SK-N-SH (cell line): Measurements from ENCODE around the gene NLN. TPM values are rescaled to one million over a fixed set of nuclear protein-coding genes. Genes with fewer than 3 reads are reported as not detected.

ENCODE experiments used
- CTCF ChIA-PET: fragments of 300-600, 350-600 bp; formaldehyde crosslinking; extraction: SDS; loops from one replicate; lab custom pipeline; 2021; lab: Yijun Ruan, JAX
- POLR2A ChIA-PET: fragments of 350-600 bp; sonication (Branson Sonifier 250); formaldehyde crosslinking; extraction: SDS; loops from one replicate; lab custom pipeline; 2020; ENCODE audit warnings: antibody characterized with exemption, inconsistent platforms; lab: Yijun Ruan, JAX
- DNase-seq: peaks from one replicate; pipeline ENCODE4 v3.0.0; 2012
- H2AFZ ChIP-seq: fragments of 200-600 bp; sonication (generic); 2 replicates; pipeline ENCODE4 v1.8.1; 2016; ENCODE audit warnings: antibody characterized with exemption, mild to moderate bottlenecking, low read depth
- H3F3A ChIP-seq: fragments of 200-600 bp; sonication (generic); replicated peaks from 2 replicates; pipeline ENCODE3; 2016; ENCODE audit warnings: antibody characterized with exemption, mild to moderate bottlenecking; ENCODE audit not compliant: insufficient read depth
- H3K27ac ChIP-seq, 2 experiments: fragments of 200-500 bp in 1 of 2; fragments of 200-600 bp in 1 of 2; sonication (Bioruptor generic) in 1 of 2; sonication (generic), shearing (Covaris generic) in 1 of 2; 2 replicates each; pipeline versions ENCODE4 v1.5.1 to v1.6.1; 2014 to 2016; ENCODE audit warnings: low read depth in 2 of 2, inconsistent platforms in 1 of 2, low read length in 1 of 2, mild to moderate bottlenecking in 1 of 2, mixed read lengths in 1 of 2
- H3K27me3 ChIP-seq: fragments of 200-600 bp; sonication (generic), shearing (Covaris generic); 2 replicates; pipeline ENCODE4 v1.6.1; 2016; ENCODE audit warnings: mixed run types; ENCODE audit not compliant: insufficient read depth
- H3K36me3 ChIP-seq, 2 experiments: fragments of 200-500 bp in 1 of 2; fragments of 200-600 bp in 1 of 2; sonication (Bioruptor generic) in 1 of 2; sonication (generic) in 1 of 2; replicated peaks in 1 of 2; 2 replicates each; pipeline versions ENCODE3 to v1.5.1; 2014 to 2016; ENCODE audit warnings: low read length in 1 of 2, mild to moderate bottlenecking in 1 of 2; ENCODE audit not compliant: insufficient read depth in 2 of 2, control insufficient read depth in 1 of 2
- H3K4me1 ChIP-seq, 2 experiments: fragments of 200-500 bp in 1 of 2; fragments of 200-600 bp in 1 of 2; sonication (Bioruptor generic) in 1 of 2; sonication (generic), shearing (Covaris generic) in 1 of 2; 2 replicates each; pipeline versions ENCODE4 v1.5.1 to v1.6.1; 2014 to 2016; ENCODE audit warnings: low read depth in 1 of 2, low read length in 1 of 2, mixed run types in 1 of 2; ENCODE audit not compliant: insufficient read depth in 2 of 2, control insufficient read depth in 1 of 2
- H3K4me2 ChIP-seq: fragments of 200-600 bp; sonication (generic), shearing (Covaris generic); 2 replicates; pipeline ENCODE4 v1.6.1; 2017; ENCODE audit warnings: mixed run types
- H3K4me3 ChIP-seq, 2 experiments: fragments of 200-500 bp in 1 of 2; fragments of 200-600 bp in 1 of 2; sonication (Bioruptor generic) in 1 of 2; sonication (generic), shearing (Covaris generic) in 1 of 2; 2 replicates each; pipeline versions ENCODE4 v1.5.1 to v1.8.1; 2014 to 2016; ENCODE audit warnings: low read depth in 2 of 2, inconsistent platforms in 1 of 2, low read length in 1 of 2, mild to moderate bottlenecking in 1 of 2, mixed read lengths in 1 of 2, moderate library complexity in 1 of 2
- H3K79me2 ChIP-seq: fragments of 200-600 bp; sonication (generic); 2 replicates; pipeline ENCODE4 v1.8.1; 2017; ENCODE audit warnings: mild to moderate bottlenecking; ENCODE audit not compliant: insufficient read depth
- H3K9ac ChIP-seq: fragments of 200-600 bp; sonication (generic); 2 replicates; pipeline ENCODE4 v1.6.1; 2017; ENCODE audit warnings: mixed run types
- H3K9me2 ChIP-seq: fragments of 200-600 bp; sonication (generic); 2 replicates; pipeline ENCODE4 v1.6.1; 2017; ENCODE audit warnings: mixed run types
- H3K9me3 ChIP-seq: fragments of 200-600 bp; sonication (generic); 2 replicates; pipeline ENCODE4 v1.6.1; 2017; ENCODE audit warnings: mixed run types, mild to moderate bottlenecking, moderate library complexity
- H4K20me1 ChIP-seq: fragments of 200-600 bp; sonication (generic); 2 replicates; pipeline ENCODE4 v1.6.1; 2017; ENCODE audit warnings: mild to moderate bottlenecking, mixed run types; ENCODE audit not compliant: insufficient read depth
- EZH2phosphoT487 ChIP-seq: fragments of 200-600 bp; sonication (generic); IDR thresholded peaks from 2 replicates; pipeline ENCODE4 v1.6.1; 2017; ENCODE audit warnings: low read depth, mixed run types, mild to moderate bottlenecking, antibody characterized with exemption, moderate library complexity, borderline replicate concordance
- FOXM1 ChIP-seq: IDR thresholded peaks from 2 replicates; pipeline ENCODE4 v1.4.0; 2012; ENCODE audit warnings: low read depth, mild to moderate bottlenecking
- GATA2 ChIP-seq: sonication (generic); formaldehyde crosslinking; IDR thresholded peaks from 2 replicates; pipeline ENCODE4 v1.5.0; 2020; ENCODE audit warnings: mild to moderate bottlenecking, missing genetic modification reagents
- IRF3 ChIP-seq: fragments of 150-350 bp; IDR thresholded peaks from 2 replicates; pipeline ENCODE4 v1.6.1; 2016; ENCODE audit warnings: mild to moderate bottlenecking, low read depth, low read length
- MXI1 ChIP-seq: IDR thresholded peaks from 2 replicates; pipeline ENCODE4 v1.6.1; 2012; ENCODE audit warnings: mild to moderate bottlenecking, low read depth, low read length, improper control_type of control experiment
- NRF1 ChIP-seq: IDR thresholded peaks from 2 replicates; pipeline ENCODE4 v1.6.1; 2012; ENCODE audit warnings: low read depth, mild to moderate bottlenecking, low read length
- POLR2AphosphoS5 ChIP-seq: IDR thresholded peaks from 2 replicates; pipeline ENCODE4 v1.6.1; 2012; ENCODE audit warnings: low read depth, low read length
- RCOR1 ChIP-seq: fragments of 150-350 bp; IDR thresholded peaks from 2 replicates; pipeline ENCODE4 v1.6.1; 2017; ENCODE audit warnings: antibody characterized with exemption, low read length
- REST ChIP-seq: IDR thresholded peaks from 2 replicates; pipeline ENCODE4 v1.6.1; 2012; ENCODE audit warnings: mild to moderate bottlenecking, low read depth, low read length, moderate library complexity
- RFX5 ChIP-seq: IDR thresholded peaks from 2 replicates; pipeline ENCODE4 v1.6.1; 2012; ENCODE audit warnings: mild to moderate bottlenecking, improper control_type of control experiment, low read length
- SIN3A ChIP-seq: IDR thresholded peaks from 2 replicates; pipeline ENCODE4 v1.6.1; 2012; ENCODE audit warnings: low read depth, mild to moderate bottlenecking, low read length, moderate library complexity, borderline replicate concordance
- TEAD4 ChIP-seq: IDR thresholded peaks from 2 replicates; pipeline ENCODE4 v1.4.0; 2012; ENCODE audit warnings: mild to moderate bottlenecking, borderline replicate concordance; ENCODE audit not compliant: insufficient read depth
- USF1 ChIP-seq: IDR thresholded peaks from 2 replicates; pipeline ENCODE4 v1.4.0; 2012; ENCODE audit warnings: low read depth, borderline replicate concordance
- USF2 ChIP-seq: fragments of 150-350 bp; IDR thresholded peaks from 2 replicates; pipeline ENCODE4 v1.6.1; 2017; ENCODE audit warnings: antibody characterized with exemption, low read length, low read depth, borderline replicate concordance
- ZBTB33 ChIP-seq: IDR thresholded peaks from 2 replicates; pipeline ENCODE4 v1.4.0; 2012; ENCODE audit warnings: low read depth, borderline replicate concordance
- WGBS: methylation state at CpG from one replicate; pipeline ENCODE4 v1.1.6; 2017; ENCODE audit warnings: low lambda C conversion rate; 5-methylcytosine and 5-hydroxymethylcytosine counted together
- polyA plus RNA-seq, 3 experiments: library from polyadenylated mRNA; depleted of rRNA; stranded (reverse); fragments of >200 nt; gene quantifications; 2 replicates each; pipeline ENCODE4 v1.2.3, GENCODE V29; 2012

NLN gene
- polyA plus RNA-seq, 1 of the 3 experiments (the other 2 are of a cell fraction), result 17.1 TPM

GRCh38 chr5:65863747-65864146, 141.7 kb downstream of the NLN start:
- Histone ChIP-seq H3K36me3 (no peaks in the 10 kb centered on the region), H3K4me2 (no peak overlapping the region), H3K27ac (no peak overlapping the region), H3F3A (peaks cover 16% of the 10 kb centered on the region), H3K9ac (no peak overlapping the region), H3K9me3 (no peaks in the 10 kb centered on the region), H2AFZ (no peak overlapping the region), H3K4me1 (peaks cover 0 to 16% of the 10 kb centered on the region in 2 experiments; a peak in 2 of 4 replicates), H3K9me2 (no peaks in the 10 kb centered on the region), H3K4me3 (no peak overlapping the region), H3K27me3 (no peaks in the 10 kb centered on the region), H3K79me2 (no peaks in the 10 kb centered on the region), H4K20me1 (no peaks in the 10 kb centered on the region)
- DNase-seq, result no peak
- POLR2A ChIA-PET, result no interaction called here
- 87% methylated on average over 2 of the region's 2 CpGs for WGBS
- CTCF ChIA-PET, result no interaction called here
- TF ChIP-seq TEAD4 (no peak), IRF3 (no peak), GATA2 (CRISPR knock-in tag) (no peak), USF2 (no peak), ZBTB33 (no peak), POLR2AphosphoS5 (no peak), NRF1 (no peak), FOXM1 (no peak), MXI1 (no peak), USF1 (no peak)

- no peaks in the 10 kb centered on the region for H3K27me3 ChIP-seq
- H3F3A ChIP-seq, result peaks cover 16% of the 10 kb centered on the region
- H4K20me1 ChIP-seq, result no peaks in the 10 kb centered on the region
- WGBS, result 93% methylated on average over 6 of the region's 6 CpGs
- H3K4me1 ChIP-seq, result peaks cover 0 to 7% of the 10 kb centered on the region in 2 experiments; a peak in 2 of 4 replicates
- POLR2A ChIA-PET, result no interaction called here
- no peaks in the 10 kb centered on the region for H3K9me3 ChIP-seq
- H3K9ac ChIP-seq, result no peak overlapping the region
- H3K4me2 ChIP-seq, result no peak overlapping the region
- no peak overlapping the region for H3K27ac ChIP-seq
- DNase-seq, result no peak
- no peak overlapping the region for H3K4me3 ChIP-seq
- H3K9me2 ChIP-seq, result no peaks in the 10 kb centered on the region
- no peak overlapping the region for H2AFZ ChIP-seq
- H3K36me3 ChIP-seq, result no peaks in the 10 kb centered on the region
- no peaks in the 10 kb centered on the region for H3K79me2 ChIP-seq
- CTCF ChIA-PET, result no interaction called here
- TF ChIP-seq IRF3 (no peak), REST (no peak), EZH2phosphoT487 (no peak), SIN3A (no peak), RCOR1 (no peak), MXI1 (no peak), RFX5 (no peak)
These were observed 145.0 kb downstream of the NLN start for GRCh38 chr5:65866837-65867521.
